ENCODE results near the gene FAM3D. TPM values are rescaled to one million over a fixed set of nuclear protein-coding genes. Genes with fewer than 3 reads are reported as not detected.

FAM3D gene
- total and polyA plus RNA-seq, 4 donors: 0.09 TPM; not detected in 3

DNA sequence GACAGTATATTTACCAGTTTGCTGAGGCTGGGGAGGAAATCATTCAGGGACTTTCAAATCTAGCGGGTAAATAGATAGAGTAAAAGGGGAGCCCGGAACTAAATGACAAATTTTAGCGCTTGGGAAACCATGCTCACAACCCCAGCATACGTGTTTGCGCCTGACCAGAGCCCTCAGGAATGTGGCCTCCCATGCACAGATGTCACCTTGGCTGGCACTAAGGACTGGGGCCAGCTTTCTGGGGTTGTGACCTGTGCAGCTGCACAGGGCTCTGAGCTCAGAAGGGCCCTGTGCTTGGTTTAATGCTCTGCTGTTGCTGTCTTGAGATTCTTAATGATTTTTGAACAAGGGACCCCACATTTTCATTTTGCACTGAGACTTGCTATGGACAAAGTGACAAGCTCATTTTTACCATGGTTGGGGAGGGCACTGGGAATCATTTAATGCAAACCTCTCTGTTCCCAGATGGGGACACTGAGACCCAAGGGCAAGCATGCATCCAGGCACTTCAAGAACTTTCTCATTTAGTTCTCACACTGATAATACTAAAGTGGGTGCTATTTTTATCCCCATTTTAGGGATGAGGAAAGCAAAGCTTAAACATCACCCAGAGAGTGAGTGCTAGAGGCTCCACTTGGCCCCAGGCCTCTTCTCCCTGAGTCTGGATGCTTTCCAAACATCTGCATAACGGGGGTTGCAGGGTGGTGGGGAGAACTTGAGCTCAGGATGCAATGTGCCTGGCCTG lies 45.3 kb downstream of the FAM3D start:
- no peak overlapping the region for H3K4me3 ChIP-seq (ENCODE audit: low read depth in 1 of 3, low read length in 3 of 3)
- 92% methylated on average over 6 of the region's 6 CpGs for WGBS
- peaks cover 0 to 5% (median 1%) of the 10 kb centered on the region in 4 donors for H3K4me1 ChIP-seq (ENCODE audit: control insufficient read depth in 4 of 4, insufficient read depth in 4 of 4, low read length in 3 of 4)
- no peaks in the 10 kb centered on the region for H3K36me3 ChIP-seq (ENCODE audit: control insufficient read depth in 4 of 4, insufficient read depth in 3 of 4, low read depth in 1 of 4, low read length in 3 of 4)
- H3K27me3 ChIP-seq (ENCODE audit: control insufficient read depth in 4 of 4, insufficient read depth in 4 of 4, low read length in 3 of 4): no peaks in the 10 kb centered on the region
- no peak overlapping the region for H3K9ac ChIP-seq (ENCODE audit: low read depth in 1 of 2, low read length in 2 of 2)
- no peaks in the 10 kb centered on the region for H3K9me3 ChIP-seq (ENCODE audit: control insufficient read depth in 4 of 4, low read length in 3 of 4)
- no peak for TF ChIP-seq FOXA2 (IDR thresholded peaks at IDR 0.05)
- no peak for TF ChIP-seq TAF1 (conservative IDR thresholded peaks at IDR 0.05)
- no peak for TF ChIP-seq EGR1 (IDR thresholded peaks at IDR 0.05; ENCODE audit: low read depth in 2 of 2)
- TF ChIP-seq, protein P1, sequence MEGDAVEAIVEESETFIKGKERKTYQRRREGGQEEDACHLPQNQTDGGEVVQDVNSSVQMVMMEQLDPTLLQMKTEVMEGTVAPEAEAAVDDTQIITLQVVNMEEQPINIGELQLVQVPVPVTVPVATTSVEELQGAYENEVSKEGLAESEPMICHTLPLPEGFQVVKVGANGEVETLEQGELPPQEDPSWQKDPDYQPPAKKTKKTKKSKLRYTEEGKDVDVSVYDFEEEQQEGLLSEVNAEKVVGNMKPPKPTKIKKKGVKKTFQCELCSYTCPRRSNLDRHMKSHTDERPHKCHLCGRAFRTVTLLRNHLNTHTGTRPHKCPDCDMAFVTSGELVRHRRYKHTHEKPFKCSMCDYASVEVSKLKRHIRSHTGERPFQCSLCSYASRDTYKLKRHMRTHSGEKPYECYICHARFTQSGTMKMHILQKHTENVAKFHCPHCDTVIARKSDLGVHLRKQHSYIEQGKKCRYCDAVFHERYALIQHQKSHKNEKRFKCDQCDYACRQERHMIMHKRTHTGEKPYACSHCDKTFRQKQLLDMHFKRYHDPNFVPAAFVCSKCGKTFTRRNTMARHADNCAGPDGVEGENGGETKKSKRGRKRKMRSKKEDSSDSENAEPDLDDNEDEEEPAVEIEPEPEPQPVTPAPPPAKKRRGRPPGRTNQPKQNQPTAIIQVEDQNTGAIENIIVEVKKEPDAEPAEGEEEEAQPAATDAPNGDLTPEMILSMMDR (IDR thresholded peaks at IDR 0.05; ENCODE audit: low read depth, low read length, missing input control): no peak
- TF ChIP-seq, protein P2, sequence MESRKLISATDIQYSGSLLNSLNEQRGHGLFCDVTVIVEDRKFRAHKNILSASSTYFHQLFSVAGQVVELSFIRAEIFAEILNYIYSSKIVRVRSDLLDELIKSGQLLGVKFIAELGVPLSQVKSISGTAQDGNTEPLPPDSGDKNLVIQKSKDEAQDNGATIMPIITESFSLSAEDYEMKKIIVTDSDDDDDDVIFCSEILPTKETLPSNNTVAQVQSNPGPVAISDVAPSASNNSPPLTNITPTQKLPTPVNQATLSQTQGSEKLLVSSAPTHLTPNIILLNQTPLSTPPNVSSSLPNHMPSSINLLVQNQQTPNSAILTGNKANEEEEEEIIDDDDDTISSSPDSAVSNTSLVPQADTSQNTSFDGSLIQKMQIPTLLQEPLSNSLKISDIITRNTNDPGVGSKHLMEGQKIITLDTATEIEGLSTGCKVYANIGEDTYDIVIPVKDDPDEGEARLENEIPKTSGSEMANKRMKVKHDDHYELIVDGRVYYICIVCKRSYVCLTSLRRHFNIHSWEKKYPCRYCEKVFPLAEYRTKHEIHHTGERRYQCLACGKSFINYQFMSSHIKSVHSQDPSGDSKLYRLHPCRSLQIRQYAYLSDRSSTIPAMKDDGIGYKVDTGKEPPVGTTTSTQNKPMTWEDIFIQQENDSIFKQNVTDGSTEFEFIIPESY (IDR thresholded peaks at IDR 0.05): no peak
- TF ChIP-seq, protein P3, sequence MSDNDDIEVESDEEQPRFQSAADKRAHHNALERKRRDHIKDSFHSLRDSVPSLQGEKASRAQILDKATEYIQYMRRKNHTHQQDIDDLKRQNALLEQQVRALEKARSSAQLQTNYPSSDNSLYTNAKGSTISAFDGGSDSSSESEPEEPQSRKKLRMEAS (IDR thresholded peaks at IDR 0.05): no peak
- TF ChIP-seq GABPA (IDR thresholded peaks at IDR 0.05 in 1 of 2, conservative IDR thresholded peaks at IDR 0.05 in 1 of 2): no peak
- no peak for TF ChIP-seq FOXA1 (IDR thresholded peaks at IDR 0.05)
- TF ChIP-seq, protein P4, sequence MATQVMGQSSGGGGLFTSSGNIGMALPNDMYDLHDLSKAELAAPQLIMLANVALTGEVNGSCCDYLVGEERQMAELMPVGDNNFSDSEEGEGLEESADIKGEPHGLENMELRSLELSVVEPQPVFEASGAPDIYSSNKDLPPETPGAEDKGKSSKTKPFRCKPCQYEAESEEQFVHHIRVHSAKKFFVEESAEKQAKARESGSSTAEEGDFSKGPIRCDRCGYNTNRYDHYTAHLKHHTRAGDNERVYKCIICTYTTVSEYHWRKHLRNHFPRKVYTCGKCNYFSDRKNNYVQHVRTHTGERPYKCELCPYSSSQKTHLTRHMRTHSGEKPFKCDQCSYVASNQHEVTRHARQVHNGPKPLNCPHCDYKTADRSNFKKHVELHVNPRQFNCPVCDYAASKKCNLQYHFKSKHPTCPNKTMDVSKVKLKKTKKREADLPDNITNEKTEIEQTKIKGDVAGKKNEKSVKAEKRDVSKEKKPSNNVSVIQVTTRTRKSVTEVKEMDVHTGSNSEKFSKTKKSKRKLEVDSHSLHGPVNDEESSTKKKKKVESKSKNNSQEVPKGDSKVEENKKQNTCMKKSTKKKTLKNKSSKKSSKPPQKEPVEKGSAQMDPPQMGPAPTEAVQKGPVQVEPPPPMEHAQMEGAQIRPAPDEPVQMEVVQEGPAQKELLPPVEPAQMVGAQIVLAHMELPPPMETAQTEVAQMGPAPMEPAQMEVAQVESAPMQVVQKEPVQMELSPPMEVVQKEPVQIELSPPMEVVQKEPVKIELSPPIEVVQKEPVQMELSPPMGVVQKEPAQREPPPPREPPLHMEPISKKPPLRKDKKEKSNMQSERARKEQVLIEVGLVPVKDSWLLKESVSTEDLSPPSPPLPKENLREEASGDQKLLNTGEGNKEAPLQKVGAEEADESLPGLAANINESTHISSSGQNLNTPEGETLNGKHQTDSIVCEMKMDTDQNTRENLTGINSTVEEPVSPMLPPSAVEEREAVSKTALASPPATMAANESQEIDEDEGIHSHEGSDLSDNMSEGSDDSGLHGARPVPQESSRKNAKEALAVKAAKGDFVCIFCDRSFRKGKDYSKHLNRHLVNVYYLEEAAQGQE (IDR thresholded peaks at IDR 0.05): no peak
- TF ChIP-seq HNF4A (conservative IDR thresholded peaks at IDR 0.05): no peak
- TF ChIP-seq, protein P5, sequence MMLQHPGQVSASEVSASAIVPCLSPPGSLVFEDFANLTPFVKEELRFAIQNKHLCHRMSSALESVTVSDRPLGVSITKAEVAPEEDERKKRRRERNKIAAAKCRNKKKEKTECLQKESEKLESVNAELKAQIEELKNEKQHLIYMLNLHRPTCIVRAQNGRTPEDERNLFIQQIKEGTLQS (IDR thresholded peaks at IDR 0.05): no peak
- TF ChIP-seq RAD21 (IDR thresholded peaks at IDR 0.05): no peak
- no peak for DNase-seq (ENCODE audit: low spot score)
- H3K27ac ChIP-seq (ENCODE audit: low read depth in 1 of 2, low read length in 2 of 2): no peak overlapping the region

DNA sequence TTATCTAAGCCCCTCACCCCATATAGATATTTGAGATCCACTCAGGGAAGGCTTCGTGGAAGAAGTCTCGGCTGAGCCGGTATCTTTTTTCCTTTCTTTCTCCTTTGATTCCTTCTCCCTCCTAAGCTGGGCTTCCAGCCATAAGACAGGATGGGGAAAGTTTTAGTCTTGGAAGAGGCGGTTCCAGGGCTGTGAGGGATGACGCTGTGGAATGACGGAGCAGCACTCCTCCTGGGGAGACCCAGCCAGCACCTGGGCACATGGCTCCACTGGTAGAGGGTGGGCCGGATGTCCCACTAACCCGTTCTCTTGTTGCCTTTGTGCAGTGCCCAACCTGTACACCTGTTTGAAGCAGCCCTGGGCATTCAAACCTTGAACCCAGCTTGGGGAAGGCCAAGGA lies 46.2 kb downstream of the FAM3D start:
- no peak for DNase-seq (ENCODE audit: low spot score)
- 96% methylated on average over 8 of the region's 8 CpGs for WGBS
- Histone ChIP-seq H3K9ac (ENCODE audit: low read depth in 1 of 2, low read length in 2 of 2) (no peak overlapping the region), H3K27me3 (ENCODE audit: control insufficient read depth in 4 of 4, insufficient read depth in 4 of 4, low read length in 3 of 4) (no peaks in the 10 kb centered on the region), H3K36me3 (ENCODE audit: control insufficient read depth in 4 of 4, insufficient read depth in 3 of 4, low read depth in 1 of 4, low read length in 3 of 4) (no peaks in the 10 kb centered on the region), H3K9me3 (ENCODE audit: control insufficient read depth in 4 of 4, low read length in 3 of 4) (no peaks in the 10 kb centered on the region), H3K4me3 (ENCODE audit: low read depth in 1 of 3, low read length in 3 of 3) (no peak overlapping the region), H3K27ac (ENCODE audit: low read depth in 1 of 2, low read length in 2 of 2) (no peak overlapping the region), H3K4me1 (ENCODE audit: control insufficient read depth in 4 of 4, insufficient read depth in 4 of 4, low read length in 3 of 4) (peaks cover 0 to 5% (median 1%) of the 10 kb centered on the region in 4 donors)
- TF ChIP-seq HNF4A (conservative IDR thresholded peaks at IDR 0.05) (no peak), GABPA (IDR thresholded peaks at IDR 0.05 in 1 of 2, conservative IDR thresholded peaks at IDR 0.05 in 1 of 2) (no peak), NR2F2 (IDR thresholded peaks at IDR 0.05) (no peak), FOXA2 (IDR thresholded peaks at IDR 0.05) (no peak), SP1 (IDR thresholded peaks at IDR 0.05) (no peak), YY1 (IDR thresholded peaks at IDR 0.05) (no peak)
- TF ChIP-seq, protein P3 (IDR thresholded peaks at IDR 0.05): no peak
- TF ChIP-seq, protein P5 (IDR thresholded peaks at IDR 0.05): no peak
- TF ChIP-seq, protein P4 (IDR thresholded peaks at IDR 0.05): no peak
- TF ChIP-seq, protein P2 (IDR thresholded peaks at IDR 0.05): no peak
